HCT116 (cell line): ENCODE results near the gene TLE4.

Experiments
- CEBPB ChIP-seq: IDR thresholded peaks from 2 replicates; pipeline ENCODE4 v1.6.1; 2012; ENCODE audit warnings: low read depth
- EGR1 ChIP-seq: IDR thresholded peaks from 2 replicates; pipeline ENCODE4 v1.6.1; 2012; ENCODE audit warnings: low read depth
- EZH2 ChIP-seq: fragments of 200-600 bp; sonication (generic); IDR thresholded peaks from 2 replicates; pipeline ENCODE4 v1.6.1; 2017; ENCODE audit warnings: antibody characterized with exemption, mixed run types
- EZH2phosphoT487 ChIP-seq: fragments of 200-600 bp; IDR thresholded peaks from 2 replicates; pipeline ENCODE4 v1.6.1; 2018; ENCODE audit warnings: antibody characterized with exemption, borderline replicate concordance
- POLR2A ChIP-seq: IDR thresholded peaks from 2 replicates; pipeline ENCODE4 v1.7.0; 2011; ENCODE audit warnings: borderline replicate concordance; ENCODE audit not compliant: insufficient read depth, insufficient read length; ENCODE audit errors: extremely low read depth
- POLR2AphosphoS5 ChIP-seq: IDR thresholded peaks from 2 replicates; pipeline ENCODE4 v1.6.1; 2011; ENCODE audit warnings: mild to moderate bottlenecking, low read depth, low read length, moderate library complexity
- RAD21 ChIP-seq: IDR thresholded peaks from 2 replicates; pipeline ENCODE4 v1.6.1; 2012; ENCODE audit warnings: low read depth, mild to moderate bottlenecking
- REST ChIP-seq: IDR thresholded peaks from 2 replicates; pipeline ENCODE4 v1.6.1; 2012; ENCODE audit warnings: low read depth
- SIN3A ChIP-seq: IDR thresholded peaks from 2 replicates; pipeline ENCODE4 v1.6.1; 2012; ENCODE audit warnings: low read depth
- ZNF274 ChIP-seq: fragments of 200-500 bp; sonication (Bioruptor generic); IDR thresholded peaks from 2 replicates; pipeline ENCODE4 v1.6.1; 2014; ENCODE audit warnings: mild to moderate bottlenecking, low read depth, low read length, inconsistent platforms
- TF ChIP-seq, protein P1 (sequence below), 3 experiments: fragments of 200-600 bp in 1 of 3; sonication (generic) in 1 of 3; IDR thresholded peaks in 2 of 3; conservative IDR thresholded peaks in 1 of 3; 2 replicates each; pipeline ENCODE4 v1.5.1; 2012 to 2017; ENCODE audit warnings: low read depth in 2 of 3, low read length in 2 of 3, antibody characterized with exemption in 1 of 3, borderline replicate concordance in 1 of 3, control low read depth in 1 of 3, mild to moderate bottlenecking in 1 of 3, mixed read lengths in 1 of 3, mixed run types in 1 of 3, moderate library complexity in 1 of 3; ENCODE audit not compliant: insufficient read depth in 1 of 3

DNA sequence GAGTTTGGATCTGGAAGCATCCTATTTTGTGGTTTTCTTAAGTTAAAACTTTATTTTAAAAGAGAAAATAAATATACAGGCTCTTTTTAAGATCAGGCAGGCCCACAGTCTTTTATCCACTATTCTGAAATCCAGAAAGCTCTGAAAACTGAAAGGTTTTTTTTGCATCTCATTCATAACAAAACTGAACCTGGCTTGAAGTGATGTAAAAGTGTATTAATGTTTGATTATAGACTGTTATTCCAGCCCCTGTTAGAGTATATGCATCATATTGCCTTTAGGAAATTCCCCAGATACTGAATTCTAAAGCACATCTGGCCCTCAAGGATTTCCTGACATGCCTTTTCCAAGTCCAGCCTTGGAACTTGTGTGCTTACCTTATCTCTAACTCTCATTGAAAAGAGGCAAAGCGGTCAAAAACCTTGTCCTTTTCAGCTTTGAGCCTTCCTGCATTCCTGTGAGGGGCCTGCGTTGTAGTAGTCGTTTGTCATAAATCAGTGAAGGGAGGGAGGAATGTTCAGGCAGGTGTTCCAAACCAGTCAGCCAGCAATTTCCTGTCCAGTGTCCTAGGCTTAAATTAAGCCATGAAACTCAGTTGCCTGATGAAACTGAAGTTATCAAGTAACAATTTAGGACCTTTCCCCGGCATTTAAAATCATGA is 110.4 kb downstream of the TLE4 start:
- no peak for TF ChIP-seq REST
- TF ChIP-seq CEBPB = no peak
- TF ChIP-seq EZH2 = no peak
- TF ChIP-seq, protein P1, sequence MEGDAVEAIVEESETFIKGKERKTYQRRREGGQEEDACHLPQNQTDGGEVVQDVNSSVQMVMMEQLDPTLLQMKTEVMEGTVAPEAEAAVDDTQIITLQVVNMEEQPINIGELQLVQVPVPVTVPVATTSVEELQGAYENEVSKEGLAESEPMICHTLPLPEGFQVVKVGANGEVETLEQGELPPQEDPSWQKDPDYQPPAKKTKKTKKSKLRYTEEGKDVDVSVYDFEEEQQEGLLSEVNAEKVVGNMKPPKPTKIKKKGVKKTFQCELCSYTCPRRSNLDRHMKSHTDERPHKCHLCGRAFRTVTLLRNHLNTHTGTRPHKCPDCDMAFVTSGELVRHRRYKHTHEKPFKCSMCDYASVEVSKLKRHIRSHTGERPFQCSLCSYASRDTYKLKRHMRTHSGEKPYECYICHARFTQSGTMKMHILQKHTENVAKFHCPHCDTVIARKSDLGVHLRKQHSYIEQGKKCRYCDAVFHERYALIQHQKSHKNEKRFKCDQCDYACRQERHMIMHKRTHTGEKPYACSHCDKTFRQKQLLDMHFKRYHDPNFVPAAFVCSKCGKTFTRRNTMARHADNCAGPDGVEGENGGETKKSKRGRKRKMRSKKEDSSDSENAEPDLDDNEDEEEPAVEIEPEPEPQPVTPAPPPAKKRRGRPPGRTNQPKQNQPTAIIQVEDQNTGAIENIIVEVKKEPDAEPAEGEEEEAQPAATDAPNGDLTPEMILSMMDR (IDR thresholded peaks at IDR 0.05 in 2 of 3, conservative IDR thresholded peaks at IDR 0.05 in 1 of 3; ENCODE audit: borderline replicate concordance in 1 of 3, insufficient read depth in 1 of 3, low read depth in 2 of 3, low read length in 2 of 3) = no peak
- no peak for TF ChIP-seq SIN3A
- TF ChIP-seq POLR2AphosphoS5 = no peak
- no peak for TF ChIP-seq EZH2phosphoT487
- no peak for TF ChIP-seq EGR1
- TF ChIP-seq ZNF274 = no peak
- no peak for TF ChIP-seq RAD21
- no peak for TF ChIP-seq POLR2A
